GM06990 (cell line): ENCODE data around the gene GPR39.
"Not testable (repeated sequence)": the region's sequence is repeated elsewhere in the genome, so short reads cannot be mapped to it uniquely, and the experiment has no call there.

Experiments used
- DNase-seq: peaks from one replicate; pipeline ENCODE4 v3.0.0-alpha.2; 2011; ENCODE audit not compliant: insufficient read length; ENCODE audit errors: extremely low read depth
- H3K27me3 ChIP-seq: replicated peaks from 2 replicates; pipeline ENCODE4 v1.6.0; 2011; ENCODE audit warnings: low read length; ENCODE audit not compliant: control insufficient read depth, insufficient read depth
- H3K36me3 ChIP-seq: 2 replicates; pipeline ENCODE4 v1.5.1; 2011; ENCODE audit warnings: low read length; ENCODE audit not compliant: control insufficient read depth, insufficient read depth
- H3K4me3 ChIP-seq: replicated peaks from 2 replicates; pipeline ENCODE4 v1.5.1; 2011; ENCODE audit warnings: low read depth, mild to moderate bottlenecking, control low read depth, low read length
- TF ChIP-seq, protein P1 (sequence below): IDR thresholded peaks from 2 replicates; pipeline ENCODE4 v1.5.1; 2011; ENCODE audit warnings: low read length, control low read depth, mild to moderate bottlenecking, inconsistent platforms; ENCODE audit not compliant: insufficient read depth, poor library complexity, severe bottlenecking

GPR39 gene

DNA sequence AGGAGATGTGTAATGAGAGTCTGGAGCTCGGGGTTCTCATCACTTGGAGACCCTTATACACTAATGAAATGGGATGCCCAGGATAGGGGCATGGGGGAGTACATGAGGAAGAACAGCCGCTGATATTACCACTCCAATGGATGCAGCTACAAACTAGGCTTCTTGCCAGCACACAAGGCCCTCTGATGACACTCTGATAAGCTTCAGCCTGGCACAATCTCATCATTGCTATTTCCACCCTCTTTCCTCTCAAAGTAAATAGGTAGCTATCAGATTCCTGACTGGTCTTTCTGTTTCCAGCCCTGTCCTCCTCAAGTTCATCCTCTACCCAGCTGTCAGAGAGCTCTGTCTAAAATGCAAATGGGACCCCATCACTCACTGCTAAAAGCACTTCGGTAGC lies 103.0 kb downstream of the GPR39 start:
- H3K36me3 ChIP-seq = no peaks in the 10 kb centered on the region
- TF ChIP-seq, protein P1, sequence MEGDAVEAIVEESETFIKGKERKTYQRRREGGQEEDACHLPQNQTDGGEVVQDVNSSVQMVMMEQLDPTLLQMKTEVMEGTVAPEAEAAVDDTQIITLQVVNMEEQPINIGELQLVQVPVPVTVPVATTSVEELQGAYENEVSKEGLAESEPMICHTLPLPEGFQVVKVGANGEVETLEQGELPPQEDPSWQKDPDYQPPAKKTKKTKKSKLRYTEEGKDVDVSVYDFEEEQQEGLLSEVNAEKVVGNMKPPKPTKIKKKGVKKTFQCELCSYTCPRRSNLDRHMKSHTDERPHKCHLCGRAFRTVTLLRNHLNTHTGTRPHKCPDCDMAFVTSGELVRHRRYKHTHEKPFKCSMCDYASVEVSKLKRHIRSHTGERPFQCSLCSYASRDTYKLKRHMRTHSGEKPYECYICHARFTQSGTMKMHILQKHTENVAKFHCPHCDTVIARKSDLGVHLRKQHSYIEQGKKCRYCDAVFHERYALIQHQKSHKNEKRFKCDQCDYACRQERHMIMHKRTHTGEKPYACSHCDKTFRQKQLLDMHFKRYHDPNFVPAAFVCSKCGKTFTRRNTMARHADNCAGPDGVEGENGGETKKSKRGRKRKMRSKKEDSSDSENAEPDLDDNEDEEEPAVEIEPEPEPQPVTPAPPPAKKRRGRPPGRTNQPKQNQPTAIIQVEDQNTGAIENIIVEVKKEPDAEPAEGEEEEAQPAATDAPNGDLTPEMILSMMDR = no peak
- no peak for DNase-seq
- H3K4me3 ChIP-seq = no peak overlapping the region
- H3K27me3 ChIP-seq = no peaks in the 10 kb centered on the region

DNA sequence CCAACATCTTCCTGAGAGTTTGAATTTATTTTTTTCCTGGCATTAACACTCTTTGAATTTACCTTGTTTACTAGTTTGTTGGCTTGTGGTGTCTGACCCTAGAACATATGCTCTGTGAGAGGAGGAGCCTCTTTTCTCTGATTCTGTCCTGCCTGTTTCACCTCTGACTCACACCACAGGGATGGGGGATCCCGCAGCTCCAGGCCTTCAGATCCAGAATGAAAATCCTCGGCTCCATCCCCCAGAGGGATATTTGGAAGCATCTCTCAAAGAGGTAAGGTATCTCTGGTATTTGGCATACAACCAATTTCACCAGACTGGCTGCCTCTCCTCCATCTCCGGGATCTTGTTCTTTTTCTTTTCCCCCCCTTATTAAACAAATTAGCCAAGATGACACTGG lies 104.7 kb downstream of the GPR39 start:
- Histone ChIP-seq H3K4me3 (no peak overlapping the region), H3K27me3 (no peaks in the 10 kb centered on the region), H3K36me3 (no peaks in the 10 kb centered on the region)
- no peak for DNase-seq
- TF ChIP-seq, protein P1 = no peak

DNA sequence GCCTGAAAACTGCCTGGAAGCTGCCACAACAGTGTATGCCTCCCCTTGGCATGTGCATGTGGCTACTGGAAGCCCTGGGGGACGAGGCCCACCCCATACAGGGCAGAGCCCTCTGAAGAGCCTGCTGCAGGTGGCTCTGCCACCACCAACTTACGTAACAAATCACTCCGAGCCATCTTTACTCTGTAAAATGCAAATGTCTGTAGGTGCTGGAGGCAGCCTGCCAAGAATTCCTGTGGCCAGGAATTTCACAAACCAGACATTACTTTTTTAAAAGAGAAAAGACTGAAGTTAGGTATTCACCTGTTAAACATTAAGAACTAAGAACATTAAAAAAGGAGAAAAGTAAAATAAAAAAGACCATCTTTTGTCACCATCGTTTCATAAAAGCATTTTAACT lies 106.3 kb downstream of the GPR39 start:
- no peaks in the 10 kb centered on the region for H3K27me3 ChIP-seq
- no peak for DNase-seq
- H3K4me3 ChIP-seq = no peak overlapping the region
- TF ChIP-seq, protein P1 = no peak
- H3K36me3 ChIP-seq = no peaks in the 10 kb centered on the region

DNA sequence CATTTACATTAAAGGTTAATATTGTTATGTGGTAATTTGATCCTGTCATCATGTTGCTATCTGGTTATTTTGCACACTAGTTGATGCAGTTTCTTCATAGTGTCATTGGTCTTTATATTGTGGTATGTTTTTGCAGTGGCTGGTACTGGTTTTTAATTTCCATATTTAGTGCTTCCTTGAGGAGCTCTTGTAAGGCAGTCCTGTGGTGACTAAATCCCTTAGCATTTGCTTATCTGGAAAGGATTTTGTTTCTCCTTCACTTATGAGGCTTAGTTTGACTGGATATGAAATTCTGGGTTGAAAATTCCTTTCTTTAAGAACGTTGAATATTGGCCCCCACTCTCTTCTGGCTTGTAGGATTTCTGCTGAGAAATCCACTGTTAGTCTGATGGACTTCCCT lies 120.5 kb downstream of the GPR39 start:
- DNase-seq, H3K36me3 ChIP-seq, H3K4me3 ChIP-seq, H3K27me3 ChIP-seq: not testable (repeated sequence)

DNA sequence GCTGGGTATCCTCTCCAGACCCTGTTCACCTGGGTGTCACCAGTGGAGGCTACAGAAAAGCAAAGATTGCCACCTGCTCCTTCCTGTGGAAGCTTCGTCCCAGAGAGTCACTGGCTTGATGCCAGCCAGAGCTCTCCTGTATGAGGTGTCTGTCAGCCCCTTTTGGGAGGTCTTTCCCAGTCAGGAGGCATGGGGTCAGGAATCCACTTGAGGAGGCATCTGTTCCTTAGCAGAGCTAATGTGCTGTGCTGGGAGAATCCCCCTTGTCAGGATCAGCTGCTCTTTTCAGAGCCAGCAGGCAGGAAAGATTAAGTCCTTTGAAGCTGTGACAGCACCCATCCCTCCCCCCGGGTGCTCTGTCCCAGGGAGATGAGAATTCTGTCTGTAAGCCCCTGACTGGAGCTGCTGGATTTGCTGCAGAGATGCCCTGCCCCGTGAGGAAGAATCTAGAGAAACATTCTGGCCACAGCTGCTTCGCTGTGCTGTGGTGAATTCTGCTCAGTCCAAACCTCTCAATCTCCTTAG lies 121.8 kb downstream of the GPR39 start:
- DNase-seq = no peak
- Histone ChIP-seq H3K36me3 (no peaks in the 10 kb centered on the region), H3K4me3 (no peak overlapping the region), H3K27me3 (no peaks in the 10 kb centered on the region)
- TF ChIP-seq, protein P1 = no peak

DNA sequence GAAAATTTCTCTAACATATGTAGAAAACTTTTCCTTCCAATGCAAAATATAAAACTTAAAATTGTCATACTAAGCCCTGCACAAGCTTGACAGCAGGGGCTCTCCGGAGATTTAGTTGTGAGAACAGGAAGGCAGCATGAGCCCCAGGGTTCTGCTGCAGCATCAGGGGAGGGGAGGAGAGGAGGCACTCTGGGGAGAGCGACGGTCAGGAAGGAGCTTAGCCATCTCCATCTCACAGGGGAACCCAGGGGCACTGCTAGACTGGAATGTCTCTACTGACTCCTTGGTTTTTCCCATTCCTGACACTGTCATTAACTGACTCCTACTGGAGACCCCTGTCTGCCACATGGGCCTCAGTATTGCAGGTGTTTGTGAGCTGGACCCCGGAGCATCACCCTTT lies 123.6 kb downstream of the GPR39 start:
- Histone ChIP-seq H3K27me3 (no peaks in the 10 kb centered on the region), H3K4me3 (no peak overlapping the region), H3K36me3 (no peaks in the 10 kb centered on the region)
- DNase-seq = no peak
- TF ChIP-seq, protein P1 = no peak
